ENCODE results near the gene ARL8B. TPM values are rescaled to one million over a fixed set of nuclear protein-coding genes. Genes with fewer than 3 reads are reported as not detected.

Gene ARL8B
- total RNA-seq, 1 donor from 2014 or later, result 43.5 TPM

GRCh38 chr3:5186089-5186857, 64.2 kb downstream of the ARL8B start:
- H3K27ac Mint-ChIP-seq, result peak overlapping the region; percentile 94
- DNase-seq (ENCODE audit: extremely low spot score, unreplicated experiment), result no peak
- peaks cover 32% of the 10 kb centered on the region for H3K4me1 Mint-ChIP-seq (ENCODE audit: unreplicated experiment)
- H3K36me3 Mint-ChIP-seq, result peaks cover 16% of the 10 kb centered on the region
- no peak for TF ChIP-seq CTCF (conservative IDR thresholded peaks at IDR 0.05)
- no peaks in the 10 kb centered on the region for H3K27me3 Mint-ChIP-seq
- H3K9me3 Mint-ChIP-seq, result peaks cover 4% of the 10 kb centered on the region
- peak overlapping the region; percentile 97 for H3K4me3 Mint-ChIP-seq

GRCh38 chr3:5186858-5187155, 64.7 kb downstream of the ARL8B start:
- H3K4me3 Mint-ChIP-seq, result peak overlapping the region; percentile 97
- TF ChIP-seq CTCF (conservative IDR thresholded peaks at IDR 0.05), result no peak
- peak overlapping the region; percentile 94 for H3K27ac Mint-ChIP-seq
- H3K36me3 Mint-ChIP-seq, result peaks cover 14% of the 10 kb centered on the region
- H3K27me3 Mint-ChIP-seq, result no peaks in the 10 kb centered on the region
- H3K9me3 Mint-ChIP-seq, result peaks cover 4% of the 10 kb centered on the region
- H3K4me1 Mint-ChIP-seq (ENCODE audit: unreplicated experiment), result peaks cover 37% of the 10 kb centered on the region
- no peak for DNase-seq (ENCODE audit: extremely low spot score, unreplicated experiment)

- H3K4me3 Mint-ChIP-seq, result peak within 1 kb of the TSS; percentile 100
- TF ChIP-seq CTCF (conservative IDR thresholded peaks at IDR 0.05), result no peak
- H3K36me3 Mint-ChIP-seq, result peaks cover 14% of the 10 kb centered on the region
- peaks cover 4% of the 10 kb centered on the region for H3K9me3 Mint-ChIP-seq
- peak; percentile 98 for DNase-seq (ENCODE audit: extremely low spot score, unreplicated experiment)
- peaks cover 42% of the 10 kb centered on the region for H3K4me1 Mint-ChIP-seq (ENCODE audit: unreplicated experiment)
- peak within 1 kb of the TSS; percentile 99 for H3K27ac Mint-ChIP-seq
- H3K27me3 Mint-ChIP-seq, result no peaks in the 10 kb centered on the region
These were observed 65.2 kb downstream of the ARL8B start, which contains the start of gene EDEM1 for GRCh38 chr3:5187156-5187919. EDEM1 (plus strand) TSS chr3:5187707; CDS start chr3:5187806, 99 bp downstream.

- no peak for TF ChIP-seq CTCF (conservative IDR thresholded peaks at IDR 0.05)
- no peaks in the 10 kb centered on the region for H3K27me3 Mint-ChIP-seq
- peaks cover 48% of the 10 kb centered on the region for H3K4me1 Mint-ChIP-seq (ENCODE audit: unreplicated experiment)
- H3K27ac Mint-ChIP-seq, result peak overlapping the region; percentile 99
- peaks cover 19% of the 10 kb centered on the region for H3K36me3 Mint-ChIP-seq
- peak overlapping the region; percentile 100 for H3K4me3 Mint-ChIP-seq
- peaks cover 4% of the 10 kb centered on the region for H3K9me3 Mint-ChIP-seq
- DNase-seq (ENCODE audit: extremely low spot score, unreplicated experiment), result no peak
These were observed 65.9 kb downstream of the ARL8B start for GRCh38 chr3:5187920-5188418.

- no peaks in the 10 kb centered on the region for H3K27me3 Mint-ChIP-seq
- no peak for TF ChIP-seq CTCF (conservative IDR thresholded peaks at IDR 0.05)
- peak overlapping the region; percentile 100 for H3K4me3 Mint-ChIP-seq
- peaks cover 21% of the 10 kb centered on the region for H3K36me3 Mint-ChIP-seq
- H3K27ac Mint-ChIP-seq, result peak overlapping the region; percentile 99
- peaks cover 4% of the 10 kb centered on the region for H3K9me3 Mint-ChIP-seq
- peaks cover 50% of the 10 kb centered on the region for H3K4me1 Mint-ChIP-seq (ENCODE audit: unreplicated experiment)
- no peak for DNase-seq (ENCODE audit: extremely low spot score, unreplicated experiment)
These were observed 66.5 kb downstream of the ARL8B start for GRCh38 chr3:5188419-5189221.

All from type B pancreatic cell (in vitro differentiated cells).